Esophagus squamous epithelium (tissue), 5 donors: ENCODE measurements around the gene TLE1. TPM values are rescaled to one million over a fixed set of nuclear protein-coding genes. Genes with fewer than 3 reads are reported as not detected.
"Not testable (repeated sequence)": the region's sequence is repeated elsewhere in the genome, so short reads cannot be mapped to it uniquely, and the experiment has no call there.

Experiments
- DNase-seq: peaks from one replicate; lab custom pipeline; 2025; lab: John Stamatoyannopoulos, UW
- H3K27ac ChIP-seq, 4 donors: fragments of 200-600 bp; sonication (generic); one replicate each; pipeline ENCODE4 v1.5.1; 2016 to 2019; ENCODE audit warnings: mild to moderate bottlenecking in 1 of 4
- H3K27me3 ChIP-seq, 4 donors: fragments of 200-600 bp; sonication (generic); 1 replicate in 3 of 4; 2 replicates in 1 of 4; pipeline versions ENCODE4 v1.5.1 to v1.6.0; 2017 to 2021; ENCODE audit warnings: antibody characterized with exemption in 1 of 4
- H3K36me3 ChIP-seq, 3 donors: fragments of 200-600 bp; sonication (generic); one replicate each; pipeline ENCODE4 v1.5.1; 2016 to 2019
- H3K4me1 ChIP-seq, 3 donors: fragments of 200-600 bp; sonication (generic); one replicate each; pipeline ENCODE4 v1.5.1; 2017 to 2019
- H3K4me3 ChIP-seq, 4 donors: fragments of 200-600 bp; sonication (generic); 1 replicate in 3 of 4; 2 replicates in 1 of 4; pipeline ENCODE4 v1.5.1; 2016 to 2019; ENCODE audit warnings: mild to moderate bottlenecking in 2 of 4, moderate library complexity in 1 of 4
- H3K9me3 ChIP-seq, 3 donors: fragments of 200-600 bp; sonication (generic); one replicate each; pipeline ENCODE4 v1.5.1; 2016 to 2019
- POLR2A ChIP-seq, 4 donors: fragments of 450-650 bp; IDR thresholded peaks; one replicate each; pipeline ENCODE4 v1.6.1; 2017; ENCODE audit warnings: antibody characterized with exemption in 4 of 4, mild to moderate bottlenecking in 4 of 4, moderate library complexity in 3 of 4
- WGBS, 2 donors: methylation state at CpG; one replicate each; pipeline ENCODE4 v1.1.5; 2018; 5-methylcytosine and 5-hydroxymethylcytosine counted together
- intact Hi-C: fragments of 100-400 bp; cut with DNase I; formaldehyde crosslinking; loops from one replicate; pipeline ENCODE4 v1.15.0; 2022
- total RNA-seq, 4 donors: library from RNA; depleted of rRNA; stranded (reverse); fragments of >200 nt; gene quantifications; one replicate each; pipeline ENCODE4 v1.1.0, GENCODE V29; 2016
- TF ChIP-seq, protein P1 (sequence below), 6 experiments: fragments of 450-650 bp in 4 of 6; fragments of 200-600 bp in 2 of 6; sonication (generic) in 2 of 6; IDR thresholded peaks; one replicate each; pipeline ENCODE4 v1.5.1; 2016 to 2019; ENCODE audit warnings: antibody characterized with exemption in 6 of 6, mild to moderate bottlenecking in 4 of 6, moderate library complexity in 4 of 6
- donor health status: DM: yes; HTN: yes; CAD: no.

TLE1 gene
- total RNA-seq, result 10 to 100 TPM; 17.1 to 43.3 (median 20.4) TPM

DNA sequence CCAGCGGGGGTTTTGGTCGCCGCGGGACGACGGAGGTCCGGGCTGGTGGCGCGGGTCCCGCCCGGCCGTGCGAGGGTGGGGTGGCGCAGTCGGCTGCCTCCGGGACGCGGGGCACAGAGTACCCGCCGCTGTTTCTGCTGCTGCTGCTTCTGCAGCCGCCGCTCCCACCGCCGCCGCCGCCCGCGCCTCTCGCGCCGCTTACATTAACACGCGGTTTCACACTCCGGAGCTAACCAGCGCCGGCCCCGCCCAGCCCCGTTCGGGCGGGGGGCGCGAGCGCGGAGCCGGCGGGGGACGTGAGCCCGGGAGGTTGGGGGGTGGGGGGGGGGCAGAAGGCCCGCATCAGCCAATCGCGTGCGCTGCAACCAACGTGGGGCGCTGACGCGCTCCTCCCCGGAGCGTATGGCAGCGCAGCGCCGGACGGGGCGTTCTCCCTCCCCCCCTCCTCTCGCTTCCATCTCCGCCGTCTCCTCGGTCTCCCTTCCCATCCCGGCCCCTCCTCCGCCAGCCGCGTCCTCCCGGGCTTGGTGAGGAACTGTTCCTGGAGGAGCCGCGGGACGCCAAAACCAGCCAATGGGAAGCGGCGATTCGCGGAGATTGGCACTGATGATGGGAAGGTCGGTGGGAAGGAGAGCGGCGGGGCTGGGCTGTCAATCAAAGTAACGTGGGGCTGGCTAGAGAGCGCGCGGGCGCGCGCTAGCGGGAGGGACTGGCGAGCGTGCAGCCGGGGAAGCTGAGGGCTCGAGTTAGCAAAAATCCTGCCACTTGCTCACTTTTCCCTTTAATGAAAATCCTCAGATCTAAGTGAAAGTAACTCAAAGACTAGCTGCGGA, at the start of gene TLE1:
TSS of gene TLE1 (minus strand) at position 205 of the 833 bp plus-strand sequence. CDS start 1,307 bp downstream, outside the sequence.
- TF ChIP-seq, protein P1, sequence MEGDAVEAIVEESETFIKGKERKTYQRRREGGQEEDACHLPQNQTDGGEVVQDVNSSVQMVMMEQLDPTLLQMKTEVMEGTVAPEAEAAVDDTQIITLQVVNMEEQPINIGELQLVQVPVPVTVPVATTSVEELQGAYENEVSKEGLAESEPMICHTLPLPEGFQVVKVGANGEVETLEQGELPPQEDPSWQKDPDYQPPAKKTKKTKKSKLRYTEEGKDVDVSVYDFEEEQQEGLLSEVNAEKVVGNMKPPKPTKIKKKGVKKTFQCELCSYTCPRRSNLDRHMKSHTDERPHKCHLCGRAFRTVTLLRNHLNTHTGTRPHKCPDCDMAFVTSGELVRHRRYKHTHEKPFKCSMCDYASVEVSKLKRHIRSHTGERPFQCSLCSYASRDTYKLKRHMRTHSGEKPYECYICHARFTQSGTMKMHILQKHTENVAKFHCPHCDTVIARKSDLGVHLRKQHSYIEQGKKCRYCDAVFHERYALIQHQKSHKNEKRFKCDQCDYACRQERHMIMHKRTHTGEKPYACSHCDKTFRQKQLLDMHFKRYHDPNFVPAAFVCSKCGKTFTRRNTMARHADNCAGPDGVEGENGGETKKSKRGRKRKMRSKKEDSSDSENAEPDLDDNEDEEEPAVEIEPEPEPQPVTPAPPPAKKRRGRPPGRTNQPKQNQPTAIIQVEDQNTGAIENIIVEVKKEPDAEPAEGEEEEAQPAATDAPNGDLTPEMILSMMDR (IDR thresholded peaks at IDR 0.05), result no peak
- peak in 3 of 4 donors; percentile 52 to 96 (median 93) for TF ChIP-seq POLR2A (IDR thresholded peaks at IDR 0.05)
- peak within 1 kb of the TSS; percentile 79 to 91 (median 84) for H3K4me3 ChIP-seq
- peak within 1 kb of the TSS; percentile 92 to 96 (median 94) for H3K27ac ChIP-seq
- peaks cover 0 to 9% (median 0%) of the 10 kb centered on the region in 3 donors for H3K36me3 ChIP-seq
- WGBS, 2 donors, result 0% methylated on average over 18 to 25 of the region's 95 CpGs
- peaks cover 0 to 16% (median 0%) of the 10 kb centered on the region in 4 donors for H3K27me3 ChIP-seq
- intact Hi-C loops, result loop anchor here (10.0 kb wide), 2 partner anchors 155 to 165 kb away; no protein-coding TSS in a partner anchor
- DNase-seq, result peak; percentile 86
- H3K4me1 ChIP-seq, result peaks cover 8 to 42% (median 12%) of the 10 kb centered on the region in 3 donors
- H3K9me3 ChIP-seq, result no peaks in the 10 kb centered on the region

DNA sequence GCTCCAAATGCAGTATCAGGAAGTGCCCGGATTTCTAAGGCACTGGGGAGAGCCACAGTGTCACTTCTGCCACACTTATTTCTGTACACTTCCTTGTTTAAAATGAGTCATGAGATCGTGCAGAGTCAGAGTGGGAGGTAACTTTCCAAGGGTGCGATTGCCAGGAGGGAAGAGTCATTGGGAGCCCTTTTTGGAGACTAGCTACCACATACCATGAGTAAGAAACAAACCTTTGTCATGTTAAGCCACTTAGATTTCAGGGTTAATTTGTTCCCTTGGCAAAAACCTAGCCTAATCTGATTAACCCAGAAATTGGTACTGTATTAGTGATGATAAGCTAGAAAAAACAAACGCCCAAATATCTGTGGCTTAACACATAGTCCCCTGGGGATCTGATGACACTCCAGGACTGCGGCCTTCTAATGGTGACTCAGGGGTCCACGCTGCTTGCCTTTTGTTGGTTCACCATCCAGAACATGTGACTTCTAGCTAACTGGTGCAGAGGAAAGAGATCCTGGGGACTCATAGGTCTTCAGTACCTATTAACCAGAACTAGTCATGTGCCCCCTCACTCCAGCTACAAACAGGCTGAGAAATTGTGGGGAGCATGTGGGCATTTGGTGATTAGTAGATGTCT, 48.6 kb upstream of the TLE1 start:
- Histone ChIP-seq H3K27ac (peak overlapping the region in 1 of 4 donors; percentile 3), H3K27me3 (no peaks in the 10 kb centered on the region), H3K4me1 (peaks cover 0 to 16% (median 5%) of the 10 kb centered on the region in 3 donors), H3K4me3 (no peak overlapping the region), H3K9me3 (no peaks in the 10 kb centered on the region), H3K36me3 (no peaks in the 10 kb centered on the region)
- no peak for TF ChIP-seq POLR2A (IDR thresholded peaks at IDR 0.05)
- TF ChIP-seq, protein P1 (IDR thresholded peaks at IDR 0.05), result no peak
- 17 to 39% methylated on average over 3 to 6 of the region's 6 CpGs for WGBS, 2 donors
- no peak for DNase-seq
- intact Hi-C loops, result no loop called here

- intact Hi-C loops, H3K27ac ChIP-seq, H3K27me3 ChIP-seq, H3K4me3 ChIP-seq, H3K4me1 ChIP-seq, H3K9me3 ChIP-seq, H3K36me3 ChIP-seq, DNase-seq: not testable (repeated sequence)
- WGBS, 2 donors, result 88 to 90% methylated on average over 2 of the region's 3 CpGs
These were observed 41.2 kb upstream of the TLE1 start for GRCh38 chr9:81730498-81730897.

DNA sequence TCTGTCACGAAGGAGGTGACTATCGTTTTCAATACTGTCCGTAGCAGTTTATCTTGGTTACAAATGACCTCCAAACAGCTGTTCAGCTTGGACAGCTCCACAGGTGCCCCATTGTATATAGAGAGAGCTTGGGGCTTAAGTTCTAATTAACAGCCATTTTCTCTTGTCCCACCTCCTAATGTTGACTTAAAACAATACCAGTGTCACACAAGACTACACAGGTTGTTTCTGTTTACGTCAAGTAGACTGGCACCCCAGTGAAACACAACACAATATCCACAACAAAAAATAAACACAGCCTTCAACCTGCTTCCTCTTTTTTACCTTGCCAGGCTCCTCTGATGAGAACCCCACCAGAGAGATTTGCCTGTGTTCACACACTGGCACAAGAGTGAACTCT, 39.8 kb upstream of the TLE1 start:
- Histone ChIP-seq H3K4me3 (peak overlapping the region in 1 of 4 donors; percentile 0), H3K36me3 (no peaks in the 10 kb centered on the region), H3K4me1 (no peaks in the 10 kb centered on the region), H3K9me3 (no peaks in the 10 kb centered on the region), H3K27ac (peak overlapping the region in 1 of 4 donors; percentile 2), H3K27me3 (no peaks in the 10 kb centered on the region)
- 56 to 80% methylated on average over 4 of the region's 4 CpGs for WGBS, 2 donors
- no peak for TF ChIP-seq POLR2A (IDR thresholded peaks at IDR 0.05)
- TF ChIP-seq, protein P1 (IDR thresholded peaks at IDR 0.05), result no peak
- no peak for DNase-seq
- intact Hi-C loops, result no loop called here

- Histone ChIP-seq H3K9me3 (no peaks in the 10 kb centered on the region), H3K4me1 (no peaks in the 10 kb centered on the region), H3K27me3 (no peaks in the 10 kb centered on the region), H3K27ac (no peak overlapping the region), H3K4me3 (no peak overlapping the region), H3K36me3 (no peaks in the 10 kb centered on the region)
- intact Hi-C loops, result no loop called here
- DNase-seq, result no peak
- no peak for TF ChIP-seq POLR2A (IDR thresholded peaks at IDR 0.05)
- TF ChIP-seq, protein P1 (IDR thresholded peaks at IDR 0.05), result no peak
- WGBS, 2 donors, result 35 to 58% methylated on average over 3 of the region's 3 CpGs
These were observed 35.0 kb upstream of the TLE1 start for GRCh38 chr9:81724242-81724889.
